GM12878 (cell line): Measurements from ENCODE around the gene DAGLA. TPM values are rescaled to one million over a fixed set of nuclear protein-coding genes. Genes with fewer than 3 reads are reported as not detected.

Experiments
- ATAC-seq: fragments of 200-7000 bp; cut with Tn5 transposase; 3 replicates; pipeline ENCODE4 v1.9.1; 2020; ENCODE audit warnings: mild to moderate bottlenecking, moderate library complexity
- BruUV-seq: library from RNA; stranded (reverse); fragments of 400-500 nt; replicated peaks from 2 replicates; lab custom pipeline; 2021; lab: Mats Ljungman, UMichigan
- CTCF ChIA-PET: fragments of 300-600 bp; sonication (Branson Sonifier 250); formaldehyde crosslinking; extraction: SDS; loops from one replicate; lab custom pipeline; 2021; ENCODE audit warnings: inconsistent platforms; lab: Yijun Ruan, JAX
- POLR2A ChIA-PET: fragments of 350-600 bp; formaldehyde crosslinking; extraction: SDS; loops from one replicate; lab custom pipeline; 2021; ENCODE audit warnings: inconsistent platforms; lab: Charles Lee
- RAD21 ChIA-PET: fragments of 300-600 bp; sonication (Branson Sonifier 250); formaldehyde crosslinking; loops from one replicate; lab custom pipeline; 2023; ENCODE audit warnings: antibody characterized with exemption; ENCODE audit not compliant: unreplicated experiment; lab: Charles Lee
- SMC1A ChIA-PET: fragments of 300-600 bp; sonication (Branson Sonifier 250); formaldehyde crosslinking; loops from one replicate; lab custom pipeline; 2023; ENCODE audit not compliant: unreplicated experiment, uncharacterized antibody; lab: Charles Lee
- DNase-seq: peaks from one replicate; pipeline ENCODE4 v3.0.0-alpha.2; 2011; ENCODE audit warnings: low read depth, low spot score
- FAIRE-seq: peaks from 3 replicates; lab custom pipeline; 2011; peaks lifted over from hg19 to GRCh38; lab: Jason Lieb, UNC
- H2AFZ ChIP-seq: 2 replicates; pipeline ENCODE4 v1.6.0; 2011; ENCODE audit warnings: low read depth, low read length, control low read depth; ENCODE audit not compliant: control insufficient read depth
- H3K27ac ChIP-seq: 2 replicates; pipeline ENCODE4 v1.5.1; 2011; ENCODE audit warnings: control low read depth; ENCODE audit not compliant: control insufficient read depth, insufficient read depth
- H3K27me3 ChIP-seq, 2 experiments: replicated peaks in 1 of 2; 2 replicates each; pipeline versions ENCODE4 v1.6.0 to v1.6.1; 2011; ENCODE audit warnings: low read length in 1 of 2; ENCODE audit not compliant: control insufficient read depth in 2 of 2, insufficient read depth in 2 of 2
- H3K36me3 ChIP-seq, 2 experiments: 2 replicates each; pipeline ENCODE4 v1.5.1; 2011; ENCODE audit warnings: low read length in 1 of 2; ENCODE audit not compliant: control insufficient read depth in 2 of 2, insufficient read depth in 2 of 2
- H3K4me1 ChIP-seq: 2 replicates; pipeline ENCODE4 v1.6.1; 2011; ENCODE audit warnings: mild to moderate bottlenecking, low read length, moderate library complexity, mixed read lengths; ENCODE audit not compliant: control insufficient read depth, insufficient read depth
- H3K4me2 ChIP-seq: 2 replicates; pipeline ENCODE4 v1.6.0; 2011; ENCODE audit warnings: control low read depth; ENCODE audit not compliant: control insufficient read depth, insufficient read depth
- H3K4me3 ChIP-seq: fragments of 200-600 bp; sonication (generic); 2 replicates; pipeline ENCODE4 v1.5.1; 2016
- H3K79me2 ChIP-seq: 2 replicates; pipeline ENCODE4 v1.6.0; 2011; ENCODE audit warnings: low read length; ENCODE audit not compliant: control insufficient read depth, insufficient read depth
- H3K9ac ChIP-seq: 2 replicates; pipeline ENCODE4 v1.8.0; 2011; ENCODE audit warnings: low read length, control low read depth, mixed read lengths; ENCODE audit not compliant: control insufficient read depth, insufficient read depth
- H3K9me3 ChIP-seq: replicated peaks from 3 replicates; pipeline ENCODE4 v1.5.1; 2011; ENCODE audit warnings: mild to moderate bottlenecking, low read length; ENCODE audit not compliant: control insufficient read depth, insufficient read depth
- H4K20me1 ChIP-seq: 2 replicates; pipeline ENCODE4 v1.6.0; 2011; ENCODE audit not compliant: control insufficient read depth, insufficient read depth
- CTCF ChIP-seq, 3 experiments: IDR thresholded peaks in 2 of 3; conservative IDR thresholded peaks in 1 of 3; 2 replicates each; pipeline ENCODE4 v1.5.1; 2011; ENCODE audit warnings: low read depth in 3 of 3, low read length in 3 of 3, mild to moderate bottlenecking in 3 of 3, control low read depth in 2 of 3, moderate library complexity in 2 of 3, inconsistent platforms in 1 of 3, mixed read lengths in 1 of 3; ENCODE audit not compliant: control insufficient read depth in 2 of 3, insufficient read depth in 1 of 3; ENCODE audit errors: extremely low read depth in 1 of 3
- CUX1 ChIP-seq: IDR thresholded peaks from 2 replicates; pipeline ENCODE4 v1.6.1; 2012; ENCODE audit warnings: improper control_type of control experiment, low read depth, low read length; ENCODE audit not compliant: insufficient replicate concordance
- KAT2A ChIP-seq: conservative IDR thresholded peaks from 2 replicates; pipeline ENCODE4 v1.6.1; 2011; ENCODE audit warnings: low read depth, low read length; ENCODE audit not compliant: control insufficient read depth
- MXI1 ChIP-seq: fragments of 150-350 bp; IDR thresholded peaks from 2 replicates; pipeline ENCODE4 v1.6.1; 2011; ENCODE audit warnings: low read depth, mild to moderate bottlenecking, inconsistent platforms, low read length, improper control_type of control experiment
- PAX5 ChIP-seq: IDR thresholded peaks from 2 replicates; pipeline ENCODE4 v1.6.1; 2011; ENCODE audit warnings: low read depth, low read length, borderline replicate concordance
- POLR2AphosphoS5 ChIP-seq: IDR thresholded peaks from 2 replicates; pipeline ENCODE4 v1.6.1; 2011; ENCODE audit warnings: mild to moderate bottlenecking, low read length, inconsistent platforms
- RFX5 ChIP-seq: IDR thresholded peaks from 2 replicates; pipeline ENCODE4 v1.6.1; 2011; ENCODE audit warnings: low read depth, low read length, improper control_type of control experiment
- WGBS: methylation state at CpG from one replicate; pipeline ENCODE4 v1.1.6; 2016; ENCODE audit warnings: low lambda C conversion rate; ENCODE audit not compliant: insufficient replicate concordance, insufficient coverage; ENCODE audit errors: missing lambda C conversion rate; 5-methylcytosine and 5-hydroxymethylcytosine counted together
- in situ Hi-C: fragments of 300-500 bp; cut with MboI; formaldehyde crosslinking; loops from 9 replicates; pipeline ENCODE4 v1.14.3; 2018; ENCODE audit warnings: mixed read lengths
- intact Hi-C: fragments of 100-400 bp; cut with micrococcal nuclease; formaldehyde crosslinking; loops from one replicate; pipeline ENCODE4 v1.14.2; 2022; ENCODE audit not compliant: unreplicated experiment
- polyA plus RNA-seq, 11 experiments: library from polyadenylated mRNA; depleted of rRNA in 4 of 11; unstranded in 6 of 11; stranded (reverse) in 5 of 11; fragments of >200 nt; fragmentation: Nextera tagmentation in 4 of 11; fragmentation: Illumina TruSeq in 1 of 11; extraction: Ambion mirVana in 4 of 11; extraction: Trizol in 1 of 11; gene quantifications; 1 replicate in 1 of 11; 2 replicates in 10 of 11; pipeline versions ENCODE4 v1.2.1 to v1.2.3, GENCODE V29; 2011 to 2016; ENCODE audit warnings: inconsistent platforms in 2 of 11, missing spikeins in 2 of 11, low read depth in 1 of 11
- total RNA-seq, 4 experiments: library from RNA; depleted of rRNA in 3 of 4; stranded (reverse); fragments of >200 nt in 3 of 4; fragmentation: Illumina TruSeq in 1 of 4; extraction: Trizol in 1 of 4; gene quantifications; 2 replicates each; pipeline versions ENCODE4 v1.2.1 to v1.2.3, GENCODE V29; 2013 to 2021

The DAGLA gene
- total and polyA plus RNA-seq, 10 of the 15 experiments (the other 5 are each of a cell fraction or from before 2014, with no cell fraction given): 0.05 TPM; not detected in 9

- RAD21 ChIA-PET: no interaction called here
- DNase-seq: no peak
- Histone ChIP-seq H3K9me3 (no peaks in the 10 kb centered on the region), H3K9ac (no peak overlapping the region), H4K20me1 (no peaks in the 10 kb centered on the region), H3K4me1 (no peaks in the 10 kb centered on the region), H3K27me3 (no peaks in the 10 kb centered on the region; a peak in 1 of 4 replicates), H3K4me2 (no peak overlapping the region), H2AFZ (no peak overlapping the region), H3K4me3 (no peak overlapping the region), H3K27ac (no peak overlapping the region), H3K36me3 (no peaks in the 10 kb centered on the region), H3K79me2 (no peaks in the 10 kb centered on the region)
- SMC1A ChIA-PET: no interaction called here
- TF ChIP-seq PAX5 (no peak), CTCF (IDR thresholded peaks at IDR 0.05 in 2 of 3, conservative IDR thresholded peaks at IDR 0.05 in 1 of 3; ENCODE audit: control insufficient read depth in 2 of 3, extremely low read depth in 1 of 3, insufficient read depth in 1 of 3, low read depth in 3 of 3, low read length in 3 of 3) (0 out of 6 replicates have a peak, but pooled peaks of 2 of the 3 experiments have one; percentile 8 to 11)
- WGBS: 34% methylated on average over 20 of the region's 23 CpGs
- in situ Hi-C loops: no loop called here
- ATAC-seq: no peak
- intact Hi-C loops: loop anchor here (10.0 kb wide), 1 partner anchor 263 kb away; no protein-coding TSS in a partner anchor
- POLR2A ChIA-PET: no interaction called here
- CTCF ChIA-PET: interaction anchor here (0.9 to 3.2 kb wide), 6 partner anchors 9 to 53 kb away, joined by 3 to 15 read pairs (median 4); no protein-coding TSS in a partner anchor
- no TSS peak for BruUV-seq
- no peak for FAIRE-seq
Observed at GRCh38 chr11:61737636-61738386, 57.6 kb downstream of the DAGLA start.

- H3K79me2 ChIP-seq: no peaks in the 10 kb centered on the region
- intact Hi-C loops: loop anchor here (10.0 kb wide), 1 partner anchor 264 kb away; no protein-coding TSS in a partner anchor
- ChIA-PET POLR2A (no interaction called here), SMC1A (no interaction called here), RAD21 (no interaction called here), CTCF (interaction anchor here (1.0 to 3.2 kb wide), 4 partner anchors 8 to 50 kb away, joined by 3 to 15 read pairs (median 4); no protein-coding TSS in a partner anchor)
- H3K27me3 ChIP-seq: no peaks in the 10 kb centered on the region; a peak in 1 of 4 replicates
- 18% methylated on average over 7 of the region's 7 CpGs for WGBS
- BruUV-seq: no TSS peak
- H3K4me2 ChIP-seq: no peak overlapping the region
- ATAC-seq (no peak), FAIRE-seq (no peak), DNase-seq (no peak)
- H2AFZ ChIP-seq: no peak overlapping the region
- H3K4me3 ChIP-seq: no peak overlapping the region
- no peaks in the 10 kb centered on the region for H3K9me3 ChIP-seq
- no peaks in the 10 kb centered on the region for H3K36me3 ChIP-seq
- in situ Hi-C loops: no loop called here
- H3K27ac ChIP-seq: no peak overlapping the region
- H4K20me1 ChIP-seq: no peaks in the 10 kb centered on the region
- no peaks in the 10 kb centered on the region for H3K4me1 ChIP-seq
- H3K9ac ChIP-seq: no peak overlapping the region
- no peak for TF ChIP-seq POLR2AphosphoS5
- TF ChIP-seq MXI1: no peak
- no peak for TF ChIP-seq CUX1
- TF ChIP-seq PAX5: no peak
- TF ChIP-seq KAT2A: no peak
- TF ChIP-seq RFX5: no peak
Observed at GRCh38 chr11:61738776-61739175, 58.6 kb downstream of the DAGLA start.
